ENCODE data around the gene PARVB. TPM values are rescaled to one million over a fixed set of nuclear protein-coding genes. Genes with fewer than 3 reads are reported as not detected.

The PARVB gene
- total RNA-seq, 4 donors from 2014 or later: 3.3 to 20.8 (median 11.7) TPM

DNA sequence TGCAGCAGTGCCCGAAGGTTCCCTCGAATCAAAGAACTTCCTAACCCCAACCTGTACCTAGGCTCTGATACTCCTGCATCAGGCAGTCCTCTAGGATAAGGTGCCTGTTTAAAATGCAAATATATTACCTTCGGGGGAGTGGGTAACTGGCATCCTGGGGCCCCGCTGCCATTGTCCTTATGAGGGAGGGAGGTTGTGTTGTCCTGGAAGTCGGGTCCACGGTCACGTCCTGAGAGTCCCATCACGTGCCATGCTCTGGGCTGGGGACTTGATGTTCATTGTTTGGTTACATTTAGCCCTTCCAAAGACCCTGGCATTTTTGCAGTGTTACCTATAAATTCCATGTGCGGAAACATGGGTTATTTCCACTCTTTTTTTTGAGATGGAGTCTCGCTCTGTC lies 67.6 kb downstream of the PARVB start:
- H3K9me3 ChIP-seq: no peaks in the 10 kb centered on the region
- intact Hi-C loops (cut with DNase I): no loop called here
- TF ChIP-seq POLR2A (IDR thresholded peaks at IDR 0.05): no peak
- TF ChIP-seq, protein P1, sequence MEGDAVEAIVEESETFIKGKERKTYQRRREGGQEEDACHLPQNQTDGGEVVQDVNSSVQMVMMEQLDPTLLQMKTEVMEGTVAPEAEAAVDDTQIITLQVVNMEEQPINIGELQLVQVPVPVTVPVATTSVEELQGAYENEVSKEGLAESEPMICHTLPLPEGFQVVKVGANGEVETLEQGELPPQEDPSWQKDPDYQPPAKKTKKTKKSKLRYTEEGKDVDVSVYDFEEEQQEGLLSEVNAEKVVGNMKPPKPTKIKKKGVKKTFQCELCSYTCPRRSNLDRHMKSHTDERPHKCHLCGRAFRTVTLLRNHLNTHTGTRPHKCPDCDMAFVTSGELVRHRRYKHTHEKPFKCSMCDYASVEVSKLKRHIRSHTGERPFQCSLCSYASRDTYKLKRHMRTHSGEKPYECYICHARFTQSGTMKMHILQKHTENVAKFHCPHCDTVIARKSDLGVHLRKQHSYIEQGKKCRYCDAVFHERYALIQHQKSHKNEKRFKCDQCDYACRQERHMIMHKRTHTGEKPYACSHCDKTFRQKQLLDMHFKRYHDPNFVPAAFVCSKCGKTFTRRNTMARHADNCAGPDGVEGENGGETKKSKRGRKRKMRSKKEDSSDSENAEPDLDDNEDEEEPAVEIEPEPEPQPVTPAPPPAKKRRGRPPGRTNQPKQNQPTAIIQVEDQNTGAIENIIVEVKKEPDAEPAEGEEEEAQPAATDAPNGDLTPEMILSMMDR (IDR thresholded peaks at IDR 0.05): no peak
- H3K4me1 ChIP-seq: peaks cover 7 to 40% (median 19%) of the 10 kb centered on the region in 3 donors
- peaks cover 0 to 36% (median 0%) of the 10 kb centered on the region in 4 donors for H3K27me3 ChIP-seq
- no peak overlapping the region for H3K27ac ChIP-seq
- 81 to 87% methylated on average over 4 to 6 of the region's 10 CpGs for WGBS, 2 donors
- peaks cover 0 to 27% (median 0%) of the 10 kb centered on the region in 3 donors for H3K36me3 ChIP-seq
- no peak overlapping the region for H3K4me3 ChIP-seq
- no peak for DNase-seq

DNA sequence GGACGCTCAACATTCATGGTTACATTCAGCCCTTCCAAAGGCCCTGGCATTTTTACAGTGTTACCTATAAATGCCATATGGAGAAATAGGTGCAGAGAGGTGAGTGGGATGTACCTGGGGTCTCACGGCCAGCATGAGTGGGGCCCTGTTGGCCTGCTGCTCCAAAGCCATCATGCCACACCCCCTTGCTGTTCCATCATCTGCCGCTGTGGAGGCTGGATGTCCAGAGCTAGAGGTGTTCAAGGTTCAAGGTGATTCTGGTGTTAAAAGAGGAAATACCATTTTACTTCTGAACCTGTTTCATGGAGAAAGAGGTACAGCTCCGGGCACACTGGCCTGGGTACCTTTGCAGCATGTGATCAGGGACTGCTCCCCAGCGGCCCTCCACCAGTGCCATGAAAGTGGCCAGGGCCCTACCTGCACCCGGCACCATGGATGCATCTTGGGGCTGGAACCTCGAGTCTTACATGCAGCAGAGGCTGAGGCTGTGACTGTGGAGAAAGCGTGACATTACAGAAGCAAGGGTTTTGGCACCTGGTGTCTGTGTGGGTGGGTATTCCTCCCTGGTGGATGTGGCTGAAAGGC lies 68.6 kb downstream of the PARVB start:
- no peak for DNase-seq
- Histone ChIP-seq H3K36me3 (peaks cover 0 to 34% (median 0%) of the 10 kb centered on the region in 3 donors), H3K27me3 (peaks cover 0 to 29% (median 0%) of the 10 kb centered on the region in 4 donors), H3K4me1 (peaks cover 7 to 30% (median 16%) of the 10 kb centered on the region in 3 donors), H3K4me3 (no peak overlapping the region), H3K27ac (no peak overlapping the region), H3K9me3 (no peaks in the 10 kb centered on the region)
- TF ChIP-seq POLR2A (IDR thresholded peaks at IDR 0.05): no peak
- TF ChIP-seq, protein P1 (IDR thresholded peaks at IDR 0.05): no peak
- intact Hi-C loops (cut with DNase I): no loop called here
- 92 to 100% methylated on average over 3 to 7 of the region's 8 CpGs for WGBS, 2 donors

DNA sequence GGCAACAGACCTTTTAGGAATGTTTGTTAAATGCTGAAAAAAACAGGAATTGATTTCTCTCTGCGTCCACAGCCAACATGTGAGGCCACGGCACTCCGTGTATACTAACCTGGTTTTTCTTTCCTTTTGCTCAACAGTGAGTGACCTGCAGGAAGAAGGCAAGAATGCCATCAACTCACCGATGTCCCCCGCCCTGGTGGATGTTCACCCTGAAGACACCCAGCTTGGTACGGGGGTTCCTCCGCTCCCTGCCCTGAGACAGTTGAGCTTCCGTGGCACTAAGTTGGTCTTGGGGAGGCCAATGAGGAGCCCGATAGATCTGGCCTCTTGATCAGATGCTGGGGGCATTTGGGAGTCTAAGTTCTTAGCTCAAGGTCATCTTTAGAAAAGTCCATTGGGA lies 69.7 kb downstream of the PARVB start:
- Histone ChIP-seq H3K9me3 (no peaks in the 10 kb centered on the region), H3K27me3 (peaks cover 0 to 25% (median 0%) of the 10 kb centered on the region in 4 donors), H3K27ac (no peak overlapping the region), H3K4me3 (no peak overlapping the region), H3K36me3 (peaks cover 0 to 34% (median 0%) of the 10 kb centered on the region in 3 donors), H3K4me1 (peaks cover 7 to 20% (median 10%) of the 10 kb centered on the region in 3 donors)
- intact Hi-C loops (cut with DNase I): no loop called here
- TF ChIP-seq, protein P1 (IDR thresholded peaks at IDR 0.05): no peak
- TF ChIP-seq POLR2A (IDR thresholded peaks at IDR 0.05): no peak
- no peak for DNase-seq
- WGBS, 2 donors: 94 to 99% methylated on average over 8 to 9 of the region's 9 CpGs

DNA sequence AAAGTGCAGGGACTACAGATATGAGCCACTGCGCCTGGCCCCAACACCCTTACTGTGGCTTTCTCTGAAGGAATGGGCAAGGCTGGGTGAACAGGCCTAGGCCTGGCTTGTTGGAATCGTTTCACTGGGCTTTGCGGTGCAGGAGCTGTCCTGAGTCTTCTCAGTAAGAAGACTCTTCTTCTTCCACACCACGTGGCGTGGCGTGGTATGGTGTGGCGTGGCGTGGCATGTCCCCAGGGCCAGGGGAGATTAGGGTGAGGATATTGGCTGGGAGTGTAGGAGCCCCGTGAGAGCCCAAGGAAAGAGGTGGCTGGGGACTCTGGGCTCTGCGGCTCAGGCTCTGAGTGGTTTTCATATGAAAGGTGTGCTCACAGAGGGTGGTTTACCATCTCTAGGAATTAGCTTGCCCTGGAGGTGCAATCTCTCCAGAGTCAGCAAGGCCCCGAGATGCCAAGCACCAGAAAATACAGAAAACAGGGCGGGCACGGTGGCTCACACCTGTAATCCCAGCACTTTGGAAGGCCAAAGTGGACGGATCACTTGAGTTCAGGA lies 70.7 kb downstream of the PARVB start:
- Histone ChIP-seq H3K4me3 (no peak overlapping the region), H3K27me3 (peaks cover 0 to 23% (median 0%) of the 10 kb centered on the region in 4 donors), H3K36me3 (peaks cover 0 to 35% (median 0%) of the 10 kb centered on the region in 3 donors), H3K9me3 (no peaks in the 10 kb centered on the region), H3K4me1 (peaks cover 0 to 10% (median 3%) of the 10 kb centered on the region in 3 donors), H3K27ac (no peak overlapping the region)
- intact Hi-C loops (cut with DNase I): no loop called here
- no peak for DNase-seq
- 93 to 94% methylated on average over 5 to 14 of the region's 14 CpGs for WGBS, 2 donors
- no peak for TF ChIP-seq POLR2A (IDR thresholded peaks at IDR 0.05)
- TF ChIP-seq, protein P1 (IDR thresholded peaks at IDR 0.05): no peak

DNA sequence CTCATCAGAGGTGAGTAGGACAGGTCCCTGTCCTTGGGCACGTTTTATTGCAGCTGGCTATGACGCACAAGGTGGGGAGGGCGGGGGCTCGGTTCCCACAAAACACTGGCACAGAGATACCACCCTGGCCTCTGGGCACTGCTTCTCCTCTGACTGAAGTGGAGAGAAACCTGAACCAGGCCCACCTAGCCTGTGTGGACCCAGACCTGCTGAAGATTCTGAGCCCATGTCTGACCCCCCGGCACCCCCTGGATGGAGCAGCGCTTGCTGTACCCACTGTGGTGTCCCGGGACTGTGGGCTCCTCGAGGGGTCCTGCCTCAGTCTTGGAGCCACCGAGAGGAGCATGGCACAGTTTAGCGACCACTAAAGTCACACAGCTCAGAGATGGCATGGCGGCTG lies 72.6 kb downstream of the PARVB start:
- Histone ChIP-seq H3K27me3 (peaks cover 0 to 9% (median 0%) of the 10 kb centered on the region in 4 donors), H3K9me3 (no peaks in the 10 kb centered on the region), H3K4me1 (no peaks in the 10 kb centered on the region), H3K36me3 (peaks cover 0 to 46% (median 0%) of the 10 kb centered on the region in 3 donors), H3K27ac (no peak overlapping the region), H3K4me3 (no peak overlapping the region)
- TF ChIP-seq, protein P1 (IDR thresholded peaks at IDR 0.05): no peak
- no peak for TF ChIP-seq POLR2A (IDR thresholded peaks at IDR 0.05)
- intact Hi-C loops (cut with DNase I): no loop called here
- 80 to 92% methylated on average over 2 of the region's 11 CpGs for WGBS, 2 donors
- DNase-seq: no peak

Data from esophagus squamous epithelium (tissue), 5 donors.